ENCODE data around the gene PPP1R1B.

The PPP1R1B gene

GRCh38 chr17:39666601-39667261 lies 40.0 kb downstream of the PPP1R1B start:
- DNase-seq (ENCODE audit: low read depth in 2 of 2, low spot score in 1 of 2): no peak

- no peak for DNase-seq (ENCODE audit: low read depth in 2 of 2, low spot score in 1 of 2)
Observed at GRCh38 chr17:39667262-39667944, 40.7 kb downstream of the PPP1R1B start.

DNA sequence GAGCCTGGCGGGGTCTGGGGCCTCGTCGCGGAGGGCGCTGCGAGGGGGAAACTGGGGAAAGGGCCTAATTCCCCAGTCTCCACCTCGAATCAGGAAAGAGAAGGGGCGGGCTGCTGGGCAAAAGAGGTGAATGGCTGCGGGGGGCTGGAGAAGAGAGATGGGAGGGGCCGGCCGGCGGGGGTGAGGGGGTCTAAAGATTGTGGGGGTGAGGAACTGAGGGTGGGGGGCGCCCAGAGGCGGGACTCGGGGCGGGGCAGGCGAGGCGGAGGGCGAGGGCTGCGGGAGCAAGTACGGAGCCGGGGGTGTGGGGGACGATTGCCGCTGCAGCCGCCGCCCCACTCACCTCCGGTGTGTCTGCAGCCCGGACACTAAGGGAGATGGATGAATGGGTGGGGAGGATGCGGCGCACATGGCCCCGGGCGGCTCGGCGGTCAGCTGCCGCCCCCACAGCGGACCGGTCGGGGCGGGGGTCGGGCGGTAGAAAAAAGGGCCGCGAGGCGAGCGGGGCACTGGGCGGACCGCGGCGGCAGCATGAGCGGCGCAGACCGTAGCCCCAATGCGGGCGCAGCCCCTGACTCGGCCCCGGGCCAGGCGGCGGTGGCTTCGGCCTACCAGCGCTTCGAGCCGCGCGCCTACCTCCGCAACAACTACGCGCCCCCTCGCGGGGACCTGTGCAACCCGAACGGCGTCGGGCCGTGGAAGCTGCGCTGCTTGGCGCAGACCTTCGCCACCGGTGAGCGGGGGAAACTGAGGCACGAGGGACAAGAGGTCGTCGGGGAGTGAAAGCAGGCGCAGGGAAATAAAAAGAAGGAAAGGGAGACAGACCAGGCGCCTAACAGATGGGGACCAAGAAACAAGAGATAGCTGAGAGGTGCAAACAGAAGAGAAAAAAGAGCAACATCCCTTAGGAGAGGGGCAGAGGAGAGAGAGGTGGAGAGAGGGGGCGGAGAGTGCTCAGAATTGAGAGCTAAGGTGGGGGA lies 41.5 kb downstream of the PPP1R1B start, which contains the start of gene PNMT:
Gene PNMT (plus strand): TSS at position 509 of the 980 bp plus-strand sequence. CDS start 23 bp downstream, at position 532.
- peak in 1 of 2 donors; percentile 48 for DNase-seq (ENCODE audit: low read depth in 2 of 2, low spot score in 1 of 2)

DNA sequence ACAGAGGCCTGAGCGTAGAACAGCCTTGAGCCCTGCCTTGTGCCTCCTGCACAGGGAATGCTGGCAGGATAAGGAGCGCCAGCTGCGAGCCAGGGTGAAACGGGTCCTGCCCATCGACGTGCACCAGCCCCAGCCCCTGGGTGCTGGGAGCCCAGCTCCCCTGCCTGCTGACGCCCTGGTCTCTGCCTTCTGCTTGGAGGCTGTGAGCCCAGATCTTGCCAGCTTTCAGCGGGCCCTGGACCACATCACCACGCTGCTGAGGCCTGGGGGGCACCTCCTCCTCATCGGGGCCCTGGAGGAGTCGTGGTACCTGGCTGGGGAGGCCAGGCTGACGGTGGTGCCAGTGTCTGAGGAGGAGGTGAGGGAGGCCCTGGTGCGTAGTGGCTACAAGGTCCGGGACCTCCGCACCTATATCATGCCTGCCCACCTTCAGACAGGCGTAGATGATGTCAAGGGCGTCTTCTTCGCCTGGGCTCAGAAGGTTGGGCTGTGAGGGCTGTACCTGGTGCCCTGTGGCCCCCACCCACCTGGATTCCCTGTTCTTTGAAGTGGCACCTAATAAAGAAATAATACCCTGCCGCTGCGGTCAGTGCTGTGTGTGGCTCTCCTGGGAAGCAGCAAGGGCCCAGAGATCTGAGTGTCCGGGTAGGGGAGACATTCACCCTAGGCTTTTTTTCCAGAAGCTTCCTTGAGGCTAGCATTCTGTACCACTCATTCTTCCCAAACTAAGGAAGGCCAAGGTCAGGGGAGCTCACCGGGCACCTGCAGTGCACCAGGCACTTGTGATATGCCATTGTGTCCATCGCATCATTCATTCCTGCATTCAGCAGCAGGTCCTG lies 43.4 kb downstream of the PPP1R1B start:
- DNase-seq (ENCODE audit: low read depth in 2 of 2, low spot score in 1 of 2): no peak

DNA sequence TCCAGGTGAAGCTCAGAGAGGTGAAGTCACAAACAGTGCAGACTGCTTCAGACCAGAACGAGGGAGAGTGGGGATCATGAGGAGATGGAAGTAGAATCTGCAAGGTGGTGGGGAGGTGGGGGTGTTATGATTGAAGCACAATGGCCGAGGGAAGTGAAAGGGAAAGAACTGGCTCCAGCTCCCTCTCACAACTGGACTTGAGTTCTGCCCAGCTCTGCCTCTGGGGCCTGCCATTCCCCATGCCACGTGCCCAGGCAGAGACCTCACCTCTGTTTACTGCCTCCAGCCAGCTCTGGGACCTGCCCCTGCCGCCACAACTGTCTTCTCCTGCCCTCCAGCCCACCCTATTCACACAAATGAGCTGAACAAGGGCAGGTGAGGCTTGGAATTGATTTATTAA lies 44.0 kb downstream of the PPP1R1B start:
- no peak for DNase-seq (ENCODE audit: low read depth in 2 of 2, low spot score in 1 of 2)

DNA sequence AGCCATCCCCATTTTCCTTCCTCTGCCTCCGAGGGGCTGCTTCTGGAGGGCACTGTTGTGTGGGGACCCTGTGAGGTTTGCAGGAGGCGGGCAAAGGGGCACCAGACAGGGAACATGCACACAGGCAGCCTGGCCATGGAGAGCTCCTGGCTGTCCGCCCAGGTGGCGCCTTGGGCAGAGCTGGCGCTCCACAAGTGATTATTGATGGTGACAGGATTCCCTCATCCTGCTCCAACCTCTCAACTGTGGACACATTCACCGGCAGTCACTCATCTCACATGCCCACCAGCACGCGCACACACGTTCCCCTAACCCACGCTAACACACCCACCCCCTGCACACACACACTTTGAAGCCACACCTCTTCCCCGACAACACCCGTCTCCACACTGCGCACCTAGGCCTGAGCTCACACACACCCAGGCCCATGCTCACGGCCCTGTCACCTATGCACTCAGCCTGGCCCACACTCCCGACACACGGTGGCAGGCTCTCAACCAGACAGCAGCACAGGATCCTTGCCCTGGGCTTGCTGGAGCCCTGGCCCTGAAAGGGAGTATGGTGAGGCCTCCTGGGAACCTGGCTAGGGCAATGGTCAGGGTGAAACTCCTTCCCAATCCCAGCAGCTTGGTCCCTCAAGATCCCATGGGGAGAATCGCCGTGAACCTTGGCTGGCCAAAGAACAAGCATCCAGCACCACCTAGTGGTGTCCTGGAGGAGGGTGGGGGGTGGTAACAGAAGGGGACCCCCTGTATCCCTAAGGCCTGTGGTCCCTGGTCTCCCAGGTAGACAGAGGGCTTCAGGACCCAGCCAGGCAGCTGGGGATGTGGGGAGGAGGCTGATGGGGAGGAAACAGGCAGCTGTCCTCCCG lies 45.1 kb downstream of the PPP1R1B start:
- DNase-seq (ENCODE audit: low read depth in 2 of 2, low spot score in 1 of 2): no peak

- no peak for DNase-seq (ENCODE audit: low read depth in 2 of 2, low spot score in 1 of 2)
Observed at GRCh38 chr17:39672522-39673334, 46.0 kb downstream of the PPP1R1B start.

- no peak for DNase-seq (ENCODE audit: low read depth in 2 of 2, low spot score in 1 of 2)
Observed at GRCh38 chr17:39673335-39674081, 46.8 kb downstream of the PPP1R1B start.

DNA sequence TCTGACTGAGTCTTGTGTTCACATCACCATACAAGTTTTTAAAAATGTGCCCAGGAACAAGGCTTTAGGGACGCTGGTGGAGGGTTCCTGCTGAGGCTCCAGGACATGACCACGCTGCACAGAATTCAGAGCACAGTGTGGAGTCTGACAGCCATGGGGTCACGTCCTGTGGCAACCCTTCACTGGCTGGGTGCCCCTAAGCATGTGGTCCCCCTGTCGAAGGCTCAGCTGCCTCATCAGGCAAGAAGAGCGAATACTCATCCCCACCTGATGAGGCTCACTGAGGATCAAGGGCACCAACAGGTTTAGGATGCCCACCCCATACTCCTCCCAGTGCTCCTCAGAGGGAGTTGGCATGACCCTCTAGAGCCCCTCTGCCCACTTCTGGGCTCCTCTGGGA lies 47.4 kb downstream of the PPP1R1B start:
- no peak for DNase-seq (ENCODE audit: low read depth in 2 of 2, low spot score in 1 of 2)

- DNase-seq (ENCODE audit: low read depth in 2 of 2, low spot score in 1 of 2): no peak
Observed at GRCh38 chr17:39674702-39675389, 48.1 kb downstream of the PPP1R1B start.

DNA sequence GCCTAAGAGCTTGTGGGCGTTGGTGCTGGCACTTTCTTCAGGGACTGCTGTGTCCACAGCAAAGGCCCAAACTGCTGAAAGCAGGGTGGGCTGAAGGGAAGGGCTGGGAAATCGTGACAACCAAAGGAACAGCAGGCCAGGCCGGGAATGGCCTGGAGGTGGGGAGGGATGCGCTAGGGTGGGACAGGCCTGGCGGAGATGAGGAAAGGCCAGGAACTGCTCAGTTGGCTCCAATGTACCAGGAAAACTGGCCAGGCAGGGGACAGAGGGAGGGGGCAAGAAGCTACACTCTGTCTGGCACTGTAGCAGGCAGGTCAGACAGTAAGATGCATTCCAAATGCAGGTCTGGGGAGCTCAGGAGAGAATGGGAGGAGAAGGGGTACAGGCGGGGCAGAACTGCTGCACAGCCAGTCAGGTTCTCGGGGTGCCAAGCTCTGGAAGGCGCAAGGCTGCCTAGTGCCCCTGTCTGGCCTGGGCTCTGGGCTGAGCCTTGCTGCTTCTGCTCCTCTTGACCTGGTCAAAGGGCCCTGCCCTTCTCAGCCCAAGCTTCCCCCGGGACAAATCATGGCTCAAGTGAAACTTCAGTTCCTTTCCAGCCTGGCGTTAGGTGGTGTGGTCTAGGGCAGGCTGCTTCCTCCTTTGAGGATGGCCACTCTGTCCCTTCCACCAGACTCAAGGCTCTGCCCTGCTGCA lies 48.8 kb downstream of the PPP1R1B start:
- DNase-seq (ENCODE audit: low read depth in 2 of 2, low spot score in 1 of 2): no peak

DNA sequence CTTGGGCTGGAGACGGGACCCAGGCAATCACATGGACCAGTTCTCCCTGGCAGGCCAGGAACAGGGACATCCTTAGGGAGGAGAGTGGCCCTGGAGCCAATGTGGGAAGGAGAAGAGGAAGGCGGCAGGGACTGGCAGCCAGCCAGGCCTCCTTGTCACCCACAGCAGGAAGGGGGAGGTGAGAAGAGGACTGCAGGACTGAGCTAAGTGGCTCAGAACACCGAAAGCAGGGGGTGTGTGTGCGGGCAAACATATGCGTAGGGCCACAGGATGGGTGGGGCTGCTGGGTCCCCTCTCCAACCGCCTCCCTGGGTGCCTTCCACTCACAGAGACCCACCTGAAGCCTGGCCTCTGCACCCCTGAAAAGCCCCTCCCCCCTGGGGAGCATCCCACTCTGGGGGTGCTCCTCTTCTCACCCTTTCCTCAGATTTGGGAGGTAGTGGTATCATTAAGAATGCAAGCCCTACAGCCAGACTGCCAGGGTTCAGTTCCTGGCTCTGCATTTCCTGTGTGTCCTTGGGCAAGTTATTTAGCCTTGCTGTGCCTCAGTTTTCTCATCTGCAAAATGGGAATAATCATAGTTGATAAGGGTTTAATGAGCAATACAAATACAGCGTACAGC lies 49.6 kb downstream of the PPP1R1B start:
- no peak for DNase-seq (ENCODE audit: low read depth in 2 of 2, low spot score in 1 of 2)

GRCh38 chr17:39677072-39677471 lies 50.3 kb downstream of the PPP1R1B start:
- DNase-seq (ENCODE audit: low read depth in 2 of 2, low spot score in 1 of 2): no peak

DNA sequence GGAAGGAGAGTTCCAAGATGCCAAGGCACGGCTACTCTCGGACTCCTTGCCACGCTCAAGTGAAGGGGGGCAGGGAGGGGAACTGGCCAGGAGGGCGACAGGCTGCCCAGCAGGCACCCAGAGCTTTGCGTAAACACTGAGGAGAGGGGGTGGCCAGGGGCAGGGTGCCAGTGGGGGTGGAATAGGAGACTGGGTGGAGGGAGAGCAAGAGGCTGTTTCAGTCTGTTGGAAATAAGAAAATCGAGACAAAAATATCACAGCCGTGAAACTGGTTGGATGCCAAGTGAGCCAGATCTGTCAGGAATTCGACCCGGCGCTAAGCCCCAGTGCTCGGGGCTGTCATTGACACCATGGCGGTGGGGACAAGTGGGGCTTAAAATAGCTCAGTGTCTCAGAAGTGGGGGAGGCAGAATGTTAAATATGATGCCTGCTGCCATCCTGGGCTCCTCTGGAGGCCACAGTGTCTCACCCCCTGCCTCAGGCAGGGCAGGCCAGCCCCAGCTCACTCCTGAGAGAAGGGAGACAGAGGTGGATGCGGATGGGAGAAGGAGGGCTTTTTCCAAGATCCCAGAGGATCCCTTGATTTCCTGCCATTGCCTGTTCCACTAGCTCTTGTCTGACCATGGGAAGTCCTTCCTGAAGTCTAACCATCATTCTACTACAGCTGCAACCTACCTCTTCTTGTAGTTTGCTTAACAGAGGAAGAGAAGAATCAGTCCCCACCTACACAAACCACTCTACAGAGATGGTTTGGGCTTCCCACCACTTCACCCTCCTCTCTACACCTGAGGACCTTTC lies 51.0 kb downstream of the PPP1R1B start:
- DNase-seq (ENCODE audit: low read depth in 2 of 2, low spot score in 1 of 2): no peak

- no peak for DNase-seq (ENCODE audit: low read depth in 2 of 2, low spot score in 1 of 2)
Observed at GRCh38 chr17:39678340-39679116, 51.8 kb downstream of the PPP1R1B start.

Measured in stimulated activated CD8-positive, alpha-beta memory T cell treated with anti-CD3 and anti-CD28 coated beads, Interleukin-4, amount 100 ng/mL, for 1 hour (primary cell).